ENCODE measurements around the gene EFEMP2.

The EFEMP2 gene

GRCh38 chr11:65906602-65907001 lies 34.0 kb upstream of the EFEMP2 start:
- no peaks in the 10 kb centered on the region for H3K27me3 ChIP-seq (ENCODE audit: insufficient read depth, low read depth, severe bottlenecking)
- no peak for DNase-seq
- H3K4me3 ChIP-seq (ENCODE audit: low read depth, low read length): no peak overlapping the region
- H3K9me3 ChIP-seq (ENCODE audit: severe bottlenecking): no peaks in the 10 kb centered on the region
- no peak overlapping the region for H3K27ac ChIP-seq
- no peak for TF ChIP-seq CTCF (IDR thresholded peaks at IDR 0.05; ENCODE audit: low read depth, low read length)
- no peaks in the 10 kb centered on the region for H3K36me3 ChIP-seq

- H3K4me3 ChIP-seq (ENCODE audit: low read depth, low read length): no peak overlapping the region
- no peak for DNase-seq
- no peaks in the 10 kb centered on the region for H3K36me3 ChIP-seq
- no peak overlapping the region for H3K27ac ChIP-seq
- H3K9me3 ChIP-seq (ENCODE audit: severe bottlenecking): no peaks in the 10 kb centered on the region
- TF ChIP-seq CTCF (IDR thresholded peaks at IDR 0.05; ENCODE audit: low read depth, low read length): no peak
- no peaks in the 10 kb centered on the region for H3K27me3 ChIP-seq (ENCODE audit: insufficient read depth, low read depth, severe bottlenecking)
These were observed 31.1 kb upstream of the EFEMP2 start for GRCh38 chr11:65903715-65904114.

DNA sequence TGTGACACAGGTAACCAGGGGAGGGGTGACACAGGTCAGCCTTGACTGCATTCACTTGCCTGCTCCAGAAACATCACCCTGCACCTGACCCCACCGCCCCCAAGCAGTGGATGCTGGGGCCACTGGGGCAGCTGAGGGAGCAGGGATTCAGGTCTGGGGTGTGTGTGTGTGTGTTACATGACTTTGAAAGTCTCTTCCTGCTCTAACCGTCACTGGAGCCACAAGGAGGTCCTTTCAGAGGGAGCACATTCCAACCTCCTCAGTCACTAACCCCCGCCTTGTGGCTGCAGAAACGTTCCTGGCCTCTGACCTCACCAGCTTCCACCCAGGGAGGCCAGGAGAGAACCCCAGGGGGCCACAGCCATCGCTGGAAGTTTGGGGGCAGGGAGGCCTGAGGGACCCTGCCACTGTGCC lies 30.5 kb upstream of the EFEMP2 start:
- H3K27me3 ChIP-seq (ENCODE audit: insufficient read depth, low read depth, severe bottlenecking): no peaks in the 10 kb centered on the region
- no peak for DNase-seq

GRCh38 chr11:65900899-65901180 lies 28.2 kb upstream of the EFEMP2 start:
- H3K27ac ChIP-seq: no peak overlapping the region
- no peaks in the 10 kb centered on the region for H3K27me3 ChIP-seq (ENCODE audit: insufficient read depth, low read depth, severe bottlenecking)
- H3K36me3 ChIP-seq: no peaks in the 10 kb centered on the region

More for the DNA sequence above, 30.5 kb upstream of the EFEMP2 start:
- Histone ChIP-seq H3K27ac (no peak overlapping the region), H3K9me3 (ENCODE audit: severe bottlenecking) (no peaks in the 10 kb centered on the region), H3K36me3 (no peaks in the 10 kb centered on the region), H3K4me3 (ENCODE audit: low read depth, low read length) (no peak overlapping the region)
- TF ChIP-seq CTCF (IDR thresholded peaks at IDR 0.05; ENCODE audit: low read depth, low read length): no peak

DNA sequence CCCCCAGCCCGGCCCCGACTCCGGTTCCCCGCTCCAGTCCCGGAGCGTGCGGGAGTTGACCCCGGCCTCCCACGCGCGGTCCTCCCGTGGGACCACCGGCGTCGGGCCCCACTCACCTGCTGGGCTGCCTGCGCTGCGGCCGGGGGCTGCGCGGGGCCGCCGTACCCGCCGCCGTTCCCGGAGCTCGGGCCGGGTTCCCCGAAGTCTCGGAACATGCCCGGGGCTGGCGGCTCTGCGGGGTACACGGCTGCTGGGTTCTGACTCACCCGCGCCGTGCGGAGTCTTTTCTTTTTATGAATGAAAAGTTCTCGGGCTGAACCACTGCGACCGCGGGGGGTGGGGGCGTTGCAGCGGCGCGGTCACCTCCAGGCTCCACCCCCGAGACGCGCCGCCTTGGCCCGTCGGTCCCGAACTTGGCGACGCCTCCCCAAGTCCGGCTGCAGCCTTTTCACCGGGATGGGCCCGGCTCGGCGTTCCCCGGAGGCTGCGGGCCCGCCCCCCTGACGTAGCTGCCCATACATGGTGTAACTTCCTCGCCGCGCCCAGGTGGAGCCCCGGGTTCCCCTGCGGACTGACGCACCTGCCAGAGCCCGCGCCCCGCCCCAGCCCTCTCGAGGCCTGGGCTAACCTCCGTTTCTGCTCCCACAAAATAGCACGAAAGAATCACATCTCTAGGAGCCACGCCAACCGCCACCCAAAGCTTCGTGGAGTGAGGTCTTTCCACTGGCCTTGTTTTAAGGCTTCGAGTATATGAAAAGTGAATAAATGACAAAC lies 27.7 kb upstream of the EFEMP2 start, which contains the start of gene FOSL1:
FOSL1 (minus strand) TSS at position 264 of the 774 bp plus-strand sequence; CDS start at position 215, 49 bp downstream.
- peak; percentile 77 for DNase-seq
- Histone ChIP-seq H3K27ac (no peak within 1 kb of the TSS), H3K9me3 (ENCODE audit: severe bottlenecking) (no peaks in the 10 kb centered on the region), H3K4me3 (ENCODE audit: low read depth, low read length) (peak within 1 kb of the TSS; percentile 56), H3K36me3 (no peaks in the 10 kb centered on the region), H3K27me3 (ENCODE audit: insufficient read depth, low read depth, severe bottlenecking) (no peaks in the 10 kb centered on the region)
- no peak for TF ChIP-seq CTCF (IDR thresholded peaks at IDR 0.05; ENCODE audit: low read depth, low read length)

More at GRCh38 chr11:65900899-65901180, 28.2 kb upstream of the EFEMP2 start:
- Histone ChIP-seq H3K9me3 (ENCODE audit: severe bottlenecking) (no peaks in the 10 kb centered on the region), H3K4me3 (ENCODE audit: low read depth, low read length) (peak overlapping the region; percentile 56)
- TF ChIP-seq CTCF (IDR thresholded peaks at IDR 0.05; ENCODE audit: low read depth, low read length): no peak
- DNase-seq: no peak
